ENCODE measurements around the gene ZFYVE19.
A peak's percentile ranks its signal among the peaks of the same experiment; 100 is the strongest.

ZFYVE19 gene

GRCh38 chr15:40854161-40854560, 47.3 kb downstream of the ZFYVE19 start:
- no peak overlapping the region for H3K4me3 ChIP-seq (ENCODE audit: low read depth, low read length)
- TF ChIP-seq MYC (IDR thresholded peaks at IDR 0.05; ENCODE audit: low read depth, low read length), result no peak
- TF ChIP-seq POLR2A (IDR thresholded peaks at IDR 0.05; ENCODE audit: extremely low read depth, insufficient read length), result no peak
- TF ChIP-seq MAX (IDR thresholded peaks at IDR 0.05; ENCODE audit: low read depth, low read length), result no peak
- TF ChIP-seq, protein P1, sequence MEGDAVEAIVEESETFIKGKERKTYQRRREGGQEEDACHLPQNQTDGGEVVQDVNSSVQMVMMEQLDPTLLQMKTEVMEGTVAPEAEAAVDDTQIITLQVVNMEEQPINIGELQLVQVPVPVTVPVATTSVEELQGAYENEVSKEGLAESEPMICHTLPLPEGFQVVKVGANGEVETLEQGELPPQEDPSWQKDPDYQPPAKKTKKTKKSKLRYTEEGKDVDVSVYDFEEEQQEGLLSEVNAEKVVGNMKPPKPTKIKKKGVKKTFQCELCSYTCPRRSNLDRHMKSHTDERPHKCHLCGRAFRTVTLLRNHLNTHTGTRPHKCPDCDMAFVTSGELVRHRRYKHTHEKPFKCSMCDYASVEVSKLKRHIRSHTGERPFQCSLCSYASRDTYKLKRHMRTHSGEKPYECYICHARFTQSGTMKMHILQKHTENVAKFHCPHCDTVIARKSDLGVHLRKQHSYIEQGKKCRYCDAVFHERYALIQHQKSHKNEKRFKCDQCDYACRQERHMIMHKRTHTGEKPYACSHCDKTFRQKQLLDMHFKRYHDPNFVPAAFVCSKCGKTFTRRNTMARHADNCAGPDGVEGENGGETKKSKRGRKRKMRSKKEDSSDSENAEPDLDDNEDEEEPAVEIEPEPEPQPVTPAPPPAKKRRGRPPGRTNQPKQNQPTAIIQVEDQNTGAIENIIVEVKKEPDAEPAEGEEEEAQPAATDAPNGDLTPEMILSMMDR (IDR thresholded peaks at IDR 0.05; ENCODE audit: low read depth, low read length), result no peak
- no peak for DNase-seq (ENCODE audit: low read depth)

DNA sequence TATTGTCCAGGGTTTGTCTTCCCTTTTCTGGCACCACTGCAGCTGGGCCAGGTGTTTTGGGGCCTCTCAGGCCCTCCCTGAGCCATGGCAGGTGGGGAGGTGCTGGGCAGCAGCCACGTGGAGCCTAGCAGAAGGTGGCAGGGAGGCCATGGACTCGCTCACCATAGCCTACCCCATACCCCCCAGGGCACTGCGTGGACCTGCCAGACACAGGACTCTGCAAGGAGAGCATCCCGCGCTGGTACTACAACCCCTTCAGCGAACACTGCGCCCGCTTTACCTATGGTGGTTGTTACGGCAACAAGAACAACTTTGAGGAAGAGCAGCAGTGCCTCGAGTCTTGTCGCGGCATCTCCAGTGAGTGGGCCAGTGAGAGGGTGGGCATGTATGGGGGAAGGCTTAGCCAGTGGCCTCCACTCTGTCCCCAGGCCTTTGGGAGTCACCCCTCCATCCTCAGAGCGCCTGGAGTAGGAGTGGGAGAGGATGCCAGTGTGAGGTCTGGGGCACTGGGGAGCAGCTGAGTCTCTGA, 48.9 kb downstream of the ZFYVE19 start:
- TF ChIP-seq MAX (IDR thresholded peaks at IDR 0.05; ENCODE audit: low read depth, low read length), result no peak
- TF ChIP-seq MYC (IDR thresholded peaks at IDR 0.05; ENCODE audit: low read depth, low read length), result no peak
- no peak for TF ChIP-seq POLR2A (IDR thresholded peaks at IDR 0.05; ENCODE audit: extremely low read depth, insufficient read length)
- TF ChIP-seq, protein P1 (IDR thresholded peaks at IDR 0.05; ENCODE audit: low read depth, low read length), result no peak
- no peak for DNase-seq (ENCODE audit: low read depth)

GRCh38 chr15:40856746-40857145, 49.9 kb downstream of the ZFYVE19 start:
- TF ChIP-seq, protein P1 (IDR thresholded peaks at IDR 0.05; ENCODE audit: low read depth, low read length), result no peak
- TF ChIP-seq MYC (IDR thresholded peaks at IDR 0.05; ENCODE audit: low read depth, low read length) (no peak), POLR2A (IDR thresholded peaks at IDR 0.05; ENCODE audit: extremely low read depth, insufficient read length) (no peak), MAX (IDR thresholded peaks at IDR 0.05; ENCODE audit: low read depth, low read length) (no peak)
- H3K4me3 ChIP-seq (ENCODE audit: low read depth, low read length), result no peak overlapping the region
- no peak for DNase-seq (ENCODE audit: low read depth)

More for the DNA sequence above, 48.9 kb downstream of the ZFYVE19 start:
- H3K4me3 ChIP-seq (ENCODE audit: low read depth, low read length), result no peak overlapping the region

GRCh38 chr15:40857601-40858341, 50.9 kb downstream of the ZFYVE19 start:
- TF ChIP-seq MAX (IDR thresholded peaks at IDR 0.05; ENCODE audit: low read depth, low read length) (peak; percentile 88), POLR2A (IDR thresholded peaks at IDR 0.05; ENCODE audit: extremely low read depth, insufficient read length) (no peak), MYC (IDR thresholded peaks at IDR 0.05; ENCODE audit: low read depth, low read length) (peak; percentile 86)
- TF ChIP-seq, protein P1 (IDR thresholded peaks at IDR 0.05; ENCODE audit: low read depth, low read length), result peak; percentile 95
- no peak overlapping the region for H3K4me3 ChIP-seq (ENCODE audit: low read depth, low read length)
- DNase-seq (ENCODE audit: low read depth), result peak; percentile 76

- TF ChIP-seq, protein P1 (IDR thresholded peaks at IDR 0.05; ENCODE audit: low read depth, low read length), result no peak
- TF ChIP-seq MAX (IDR thresholded peaks at IDR 0.05; ENCODE audit: low read depth, low read length) (no peak), POLR2A (IDR thresholded peaks at IDR 0.05; ENCODE audit: extremely low read depth, insufficient read length) (no peak), MYC (IDR thresholded peaks at IDR 0.05; ENCODE audit: low read depth, low read length) (no peak)
- no peak for DNase-seq (ENCODE audit: low read depth)
- no peak overlapping the region for H3K4me3 ChIP-seq (ENCODE audit: low read depth, low read length)
Observed at GRCh38 chr15:40858706-40859105, 51.8 kb downstream of the ZFYVE19 start.
